HepG2 (cell line): ENCODE data around the gene ARMC5. TPM values are rescaled to one million over a fixed set of nuclear protein-coding genes. Genes with fewer than 3 reads are reported as not detected.

Experiments used
- ADNP ChIP-seq: sonication (generic); formaldehyde crosslinking; IDR thresholded peaks from 2 replicates; pipeline ENCODE4 v1.4.0; 2020; ENCODE audit warnings: missing genetic modification reagents
- AGO1 ChIP-seq: fragments of 200-400 bp; formaldehyde crosslinking; IDR thresholded peaks from 2 replicates; pipeline ENCODE4 v1.6.1; 2017; ENCODE audit warnings: mild to moderate bottlenecking, low read depth, low read length, moderate library complexity; ENCODE audit not compliant: poor library complexity, severe bottlenecking
- AHR ChIP-seq: IDR thresholded peaks from 2 replicates; pipeline ENCODE4 v1.6.1; 2018; ENCODE audit warnings: missing genetic modification reagents, missing compliant biosample characterization
- CSRNP2 ChIP-seq: sonication (generic); formaldehyde crosslinking; conservative IDR thresholded peaks from 2 replicates; pipeline ENCODE4 v1.8.0; 2022; ENCODE audit warnings: low read depth, missing genetic modification reagents
- JDP2 ChIP-seq: sonication (generic); formaldehyde crosslinking; IDR thresholded peaks from 2 replicates; pipeline ENCODE4 v1.8.1; 2022; ENCODE audit warnings: missing genetic modification reagents, borderline replicate concordance
- KDM4B ChIP-seq: sonication (generic); formaldehyde crosslinking; IDR thresholded peaks from 2 replicates; pipeline ENCODE4 v1.4.0; 2020; ENCODE audit warnings: missing genetic modification reagents
- LRRFIP1 ChIP-seq: sonication (generic); formaldehyde crosslinking; conservative IDR thresholded peaks from 2 replicates; pipeline ENCODE4 v1.4.0; 2020; ENCODE audit warnings: missing genetic modification reagents
- MEIS2 ChIP-seq: sonication (generic); formaldehyde crosslinking; IDR thresholded peaks from 2 replicates; pipeline ENCODE4 v1.9.0; 2021; ENCODE audit warnings: mild to moderate bottlenecking, missing genetic modification reagents
- MTA3 ChIP-seq: sonication (generic); formaldehyde crosslinking; IDR thresholded peaks from 2 replicates; pipeline ENCODE4 v1.4.0; 2020; ENCODE audit warnings: missing genetic modification reagents
- PCBP2 ChIP-seq: fragments of 200-400 bp; formaldehyde crosslinking; optimal IDR thresholded peaks from 2 replicates; pipeline ENCODE3; 2018; ENCODE audit warnings: low read length, low read depth; ENCODE audit not compliant: poor library complexity, severe bottlenecking
- SMC3 ChIP-seq: IDR thresholded peaks from 2 replicates; pipeline ENCODE4 v1.6.1; 2011; ENCODE audit warnings: low read length, improper control_type of control experiment
- TCF7 ChIP-seq: sonication (generic); IDR thresholded peaks from 2 replicates; pipeline ENCODE4 v1.6.1; 2016; ENCODE audit warnings: antibody characterized with exemption, low read depth
- TOE1 ChIP-seq: sonication (generic); formaldehyde crosslinking; IDR thresholded peaks from 2 replicates; pipeline ENCODE4 v1.4.0; 2020; ENCODE audit warnings: mild to moderate bottlenecking, missing genetic modification reagents
- ZMYM3 ChIP-seq: sonication (generic); formaldehyde crosslinking; IDR thresholded peaks from 2 replicates; pipeline ENCODE4 v1.5.1; 2020; ENCODE audit warnings: mild to moderate bottlenecking, missing genetic modification reagents
- ZNF136 ChIP-seq: sonication (generic); formaldehyde crosslinking; IDR thresholded peaks from 2 replicates; pipeline ENCODE4 v1.8.1; 2022; ENCODE audit warnings: low read depth, mild to moderate bottlenecking, moderate library complexity, missing genetic modification reagents
- ZNF292 ChIP-seq: sonication (generic); formaldehyde crosslinking; IDR thresholded peaks from 2 replicates; pipeline ENCODE4 v1.8.1; 2022; ENCODE audit warnings: mild to moderate bottlenecking, low read depth, missing genetic modification reagents, borderline replicate concordance
- ZNF329 ChIP-seq: sonication (generic); formaldehyde crosslinking; IDR thresholded peaks from 2 replicates; pipeline ENCODE4 v1.9.0; 2021; ENCODE audit warnings: low read depth, mild to moderate bottlenecking, missing genetic modification reagents
- ZNF557 ChIP-seq: sonication (generic); formaldehyde crosslinking; IDR thresholded peaks from 2 replicates; pipeline ENCODE4 v1.4.0; 2020; ENCODE audit warnings: missing genetic modification reagents
- ZNF615 ChIP-seq: sonication (generic); formaldehyde crosslinking; IDR thresholded peaks from 2 replicates; pipeline ENCODE4 v1.5.0; 2020; ENCODE audit warnings: mild to moderate bottlenecking, missing genetic modification reagents, borderline replicate concordance
- ZNF749 ChIP-seq: sonication (generic); formaldehyde crosslinking; IDR thresholded peaks from 2 replicates; pipeline ENCODE4 v1.8.0; 2022; ENCODE audit warnings: mild to moderate bottlenecking, missing genetic modification reagents, moderate library complexity, borderline replicate concordance
- polyA plus RNA-seq, 8 experiments: library from polyadenylated mRNA; depleted of rRNA in 3 of 8; stranded (reverse) in 7 of 8; unstranded in 1 of 8; fragments of >200 nt; fragmentation: Illumina TruSeq in 4 of 8; extraction: Trizol in 4 of 8; gene quantifications; 2 replicates each; pipeline versions ENCODE4 v1.2.1 to v1.2.3, GENCODE V29; 2011 to 2016; ENCODE audit warnings: low read depth in 4 of 8, missing spikeins in 1 of 8, mixed read lengths in 1 of 8; ENCODE audit not compliant: insufficient read depth in 1 of 8
- total RNA-seq, 5 experiments: library from RNA; depleted of rRNA; stranded (reverse); fragments of >200 nt; fragmentation: Illumina TruSeq; extraction: Trizol; gene quantifications; 2 replicates each; pipeline ENCODE4 v1.2.3, GENCODE V29; 2016; ENCODE audit warnings: low read depth in 1 of 5
- TF ChIP-seq, protein P1 (sequence below): sonication (generic); formaldehyde crosslinking; IDR thresholded peaks from 2 replicates; pipeline ENCODE4 v1.5.0; 2020; ENCODE audit warnings: missing genetic modification reagents, mild to moderate bottlenecking, borderline replicate concordance
- TF ChIP-seq, protein P2 (sequence below): sonication (generic); formaldehyde crosslinking; IDR thresholded peaks from 2 replicates; pipeline ENCODE4 v1.5.0; 2020; ENCODE audit warnings: missing genetic modification reagents

Gene ARMC5
- total and polyA plus RNA-seq, 2 of the 13 experiments (the other 11 are each of a cell fraction or from before 2014, with no cell fraction given) = 10.8 to 22.3 TPM

DNA sequence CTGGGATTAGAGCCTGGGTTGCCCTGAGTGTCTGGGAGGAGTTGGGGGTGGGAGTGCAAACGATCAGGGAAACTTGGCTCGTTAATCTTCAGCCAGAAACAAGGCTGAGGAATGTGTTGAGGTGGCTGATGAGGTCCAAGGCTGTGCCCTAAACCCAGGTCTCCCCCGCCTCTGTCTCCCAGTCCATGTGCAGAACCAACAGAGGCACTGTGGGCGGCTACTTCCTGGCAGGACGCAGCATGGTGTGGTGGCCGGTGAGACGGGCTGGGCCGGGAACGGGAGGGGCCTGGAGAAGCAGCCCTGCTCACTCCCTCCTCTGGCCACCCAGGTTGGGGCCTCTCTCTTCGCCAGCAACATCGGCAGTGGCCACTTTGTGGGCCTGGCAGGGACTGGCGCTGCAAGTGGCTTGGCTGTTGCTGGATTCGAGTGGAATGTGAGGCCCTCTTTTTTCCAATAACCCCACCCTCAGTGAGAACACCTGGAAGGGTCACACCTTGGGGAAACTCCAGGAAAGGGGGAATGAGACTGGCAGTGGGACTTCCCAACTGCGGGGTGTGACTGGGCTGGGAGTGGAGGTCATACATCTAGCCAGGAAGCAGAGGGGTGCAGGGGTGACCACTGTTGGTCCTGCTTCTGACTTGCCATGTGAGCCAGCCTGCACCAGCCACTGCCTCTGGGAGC lies 25.3 kb downstream of the ARMC5 start (continued):
- TF ChIP-seq, protein P1, sequence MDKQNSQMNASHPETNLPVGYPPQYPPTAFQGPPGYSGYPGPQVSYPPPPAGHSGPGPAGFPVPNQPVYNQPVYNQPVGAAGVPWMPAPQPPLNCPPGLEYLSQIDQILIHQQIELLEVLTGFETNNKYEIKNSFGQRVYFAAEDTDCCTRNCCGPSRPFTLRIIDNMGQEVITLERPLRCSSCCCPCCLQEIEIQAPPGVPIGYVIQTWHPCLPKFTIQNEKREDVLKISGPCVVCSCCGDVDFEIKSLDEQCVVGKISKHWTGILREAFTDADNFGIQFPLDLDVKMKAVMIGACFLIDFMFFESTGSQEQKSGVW (CRISPR knock-in tag) = no peak
- TF ChIP-seq LRRFIP1 (CRISPR knock-in tag) (no peak), CSRNP2 (no peak), ZNF615 (no peak), ZNF292 (CRISPR knock-in tag) (peak; percentile 93; the same call in 1 of the 2 replicates), ZNF557 (CRISPR knock-in tag) (peak; percentile 83; the same call in 1 of the 2 replicates), AGO1 (no peak), ZMYM3 (CRISPR knock-in tag) (peak; percentile 48; the same call in 1 of the 2 replicates), TOE1 (CRISPR knock-in tag) (no peak), SMC3 (no peak), MEIS2 (peak; percentile 74), ZNF329 (CRISPR knock-in tag) (no peak), ADNP (CRISPR knock-in tag) (no peak), MTA3 (no peak), AHR (peak; percentile 80; the same call in 1 of the 2 replicates), ZNF749 (peak; percentile 42; the same call in 1 of the 2 replicates), PCBP2 (no peak), TCF7 (no peak), KDM4B (CRISPR knock-in tag) (peak; percentile 70; the same call in 1 of the 2 replicates), ZNF136 (CRISPR knock-in tag) (0 out of 2 replicates have a peak, but pooled peaks have one; percentile 21), JDP2 (CRISPR knock-in tag) (no peak)
- TF ChIP-seq, protein P2, sequence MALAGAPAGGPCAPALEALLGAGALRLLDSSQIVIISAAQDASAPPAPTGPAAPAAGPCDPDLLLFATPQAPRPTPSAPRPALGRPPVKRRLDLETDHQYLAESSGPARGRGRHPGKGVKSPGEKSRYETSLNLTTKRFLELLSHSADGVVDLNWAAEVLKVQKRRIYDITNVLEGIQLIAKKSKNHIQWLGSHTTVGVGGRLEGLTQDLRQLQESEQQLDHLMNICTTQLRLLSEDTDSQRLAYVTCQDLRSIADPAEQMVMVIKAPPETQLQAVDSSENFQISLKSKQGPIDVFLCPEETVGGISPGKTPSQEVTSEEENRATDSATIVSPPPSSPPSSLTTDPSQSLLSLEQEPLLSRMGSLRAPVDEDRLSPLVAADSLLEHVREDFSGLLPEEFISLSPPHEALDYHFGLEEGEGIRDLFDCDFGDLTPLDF = no peak
